HG03460 (cell line): ENCODE data around the gene KCNH8.

Experiments
- ATAC-seq: cut with Tn5 transposase; IDR thresholded peaks from one replicate; pipeline ENCODE4 v1.9.1; 2021; ENCODE audit not compliant: unreplicated experiment

Gene KCNH8

GRCh38 chr3:19467761-19468160, 319.5 kb downstream of the KCNH8 start:
- no peak for ATAC-seq

DNA sequence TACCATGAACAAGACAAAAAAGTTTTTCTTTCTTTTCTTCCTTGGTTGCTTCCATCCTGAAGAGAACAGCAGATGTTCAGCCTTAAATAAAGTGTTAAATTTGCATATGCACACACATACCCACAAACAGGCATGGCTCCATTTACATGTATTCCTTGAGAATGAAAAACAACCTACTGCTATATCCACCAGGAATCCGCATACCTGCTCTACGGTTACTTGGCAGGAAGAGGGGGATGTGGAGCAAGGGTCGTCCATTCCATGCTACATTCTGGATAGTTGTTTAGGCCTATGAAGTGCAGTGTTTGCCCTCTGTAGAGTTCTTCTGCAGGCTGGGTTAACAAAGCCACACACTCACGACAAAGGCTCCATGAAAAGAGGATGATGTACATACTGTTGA, 322.8 kb downstream of the KCNH8 start:
- ATAC-seq = no peak

DNA sequence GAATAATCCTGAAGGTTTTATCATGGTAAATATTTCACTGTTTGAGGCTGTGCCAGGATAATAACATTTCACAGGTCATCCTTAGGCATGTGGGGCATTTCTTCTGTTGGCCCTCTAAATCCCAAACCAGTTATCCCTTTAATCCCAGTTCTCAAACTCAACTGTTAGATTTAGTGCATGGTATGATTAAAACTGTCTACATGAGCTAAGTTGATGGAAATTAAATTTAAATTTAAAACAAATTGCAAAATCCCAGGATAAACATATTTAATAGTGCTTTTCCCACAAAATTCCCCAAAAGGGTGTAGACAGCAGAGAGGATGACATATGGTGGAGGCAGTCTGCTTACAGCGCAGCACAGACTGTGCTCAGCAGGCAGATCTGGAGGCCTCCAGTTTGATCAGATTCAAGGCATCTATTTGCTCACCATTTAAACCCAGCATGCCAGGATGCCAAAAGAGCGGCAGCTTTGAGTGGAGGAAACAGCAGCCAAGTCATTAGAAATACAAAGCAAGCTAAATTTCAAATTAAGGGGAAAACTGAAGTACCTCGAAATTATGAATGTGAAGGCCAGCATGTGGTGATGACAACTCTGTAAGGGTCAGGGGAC, 325.8 kb downstream of the KCNH8 start:
- no peak for ATAC-seq

DNA sequence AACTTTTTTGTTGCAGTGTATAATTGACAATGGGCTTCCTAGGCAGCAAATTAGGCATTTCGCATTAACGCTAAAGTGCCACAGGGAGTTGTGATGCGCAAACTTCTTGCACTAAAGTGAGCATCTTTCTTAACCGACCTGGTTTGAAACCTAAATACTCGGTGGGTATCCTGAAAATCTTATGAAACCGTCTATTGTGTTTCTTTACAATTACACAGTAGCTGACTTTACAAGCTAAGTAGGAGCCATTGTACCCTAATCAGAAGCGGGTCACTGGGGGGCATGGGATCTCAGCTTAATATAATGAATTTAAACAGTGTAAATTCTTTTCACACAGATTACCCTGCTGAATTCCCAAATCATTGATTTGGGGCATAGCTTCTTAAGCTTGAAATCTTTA, 328.0 kb downstream of the KCNH8 start:
- ATAC-seq = no peak

- no peak for ATAC-seq
Measured at GRCh38 chr3:19485267-19485666, 337.0 kb downstream of the KCNH8 start.

GRCh38 chr3:19487386-19487785, 339.1 kb downstream of the KCNH8 start:
- no peak for ATAC-seq

GRCh38 chr3:19488939-19489338, 340.6 kb downstream of the KCNH8 start:
- ATAC-seq = no peak

DNA sequence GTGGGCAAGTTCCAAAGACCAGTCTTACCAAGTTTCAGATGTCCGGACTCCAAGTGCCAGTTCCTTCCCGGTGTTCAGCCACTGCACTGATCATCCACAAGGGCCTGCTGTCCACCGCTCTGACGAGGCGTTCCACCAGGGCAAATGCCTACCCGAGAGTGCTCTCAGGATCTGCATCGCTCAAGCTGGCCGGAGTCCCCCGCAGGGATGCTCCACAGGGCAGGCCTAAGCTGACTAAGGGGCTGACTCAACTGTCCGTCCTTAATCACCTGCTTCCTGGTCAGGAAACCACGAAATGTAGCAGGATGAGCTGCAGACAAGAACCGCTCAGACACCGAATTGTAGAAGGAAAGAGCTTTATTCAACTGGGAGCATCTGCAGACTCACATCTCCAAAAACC, 341.6 kb downstream of the KCNH8 start:
- ATAC-seq = no peak

DNA sequence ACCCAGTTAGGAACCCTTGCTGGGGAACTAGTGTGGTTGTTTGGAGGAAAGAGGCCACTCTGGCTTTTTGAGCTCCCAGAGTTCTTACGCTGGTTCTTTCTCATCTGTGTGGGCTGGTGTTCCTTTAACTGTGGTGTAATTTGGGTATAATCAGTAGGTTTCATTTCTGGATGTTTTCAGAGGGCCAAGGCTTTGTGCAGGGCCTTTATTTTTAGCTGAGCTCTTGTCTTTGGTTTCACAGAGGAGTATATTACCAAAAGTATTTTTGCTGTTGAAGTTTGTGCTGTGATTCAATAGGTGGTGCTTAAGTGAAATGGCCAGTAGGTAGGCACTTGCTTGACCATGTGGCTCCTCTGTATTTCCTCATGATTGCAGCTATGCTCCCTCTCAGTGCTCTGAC, 357.9 kb downstream of the KCNH8 start:
- ATAC-seq = no peak

DNA sequence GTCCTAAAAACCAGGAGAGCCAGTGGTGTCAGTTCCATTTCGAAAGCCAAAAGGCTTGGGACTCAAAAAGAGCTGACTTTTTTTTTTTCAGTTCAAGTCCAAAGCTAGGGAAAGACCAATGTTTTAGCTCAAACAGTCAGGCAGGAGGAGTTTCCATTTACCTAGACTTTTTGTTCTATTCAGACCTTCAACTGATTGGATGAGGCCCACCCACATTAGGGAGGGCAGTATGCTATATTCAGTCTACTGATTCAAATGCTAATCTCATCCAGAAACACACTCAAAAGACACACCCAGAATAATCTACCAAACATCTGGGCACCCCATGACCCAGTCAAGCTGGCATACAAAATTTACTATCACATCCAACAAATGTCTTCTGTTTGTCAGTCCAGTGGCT, 374.0 kb downstream of the KCNH8 start:
- ATAC-seq = no peak

DNA sequence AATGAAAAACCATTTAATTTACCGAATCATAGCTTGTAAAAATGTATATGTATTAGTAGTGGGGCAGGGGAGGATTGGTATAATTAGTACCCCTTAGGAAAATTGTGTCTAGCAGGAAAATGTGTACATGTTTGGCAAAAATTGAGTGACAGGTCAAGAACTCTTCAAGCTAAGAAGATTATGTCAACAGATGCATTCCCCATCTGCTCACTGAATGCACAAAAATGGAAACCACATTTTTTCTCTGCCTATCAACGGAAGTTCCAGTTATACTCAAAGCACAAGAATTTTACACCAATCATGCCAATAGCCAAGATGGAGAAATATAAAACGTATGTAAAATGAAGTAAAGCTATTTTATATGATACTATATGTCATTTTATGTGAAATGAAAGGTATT, 377.8 kb downstream of the KCNH8 start:
- ATAC-seq = no peak

DNA sequence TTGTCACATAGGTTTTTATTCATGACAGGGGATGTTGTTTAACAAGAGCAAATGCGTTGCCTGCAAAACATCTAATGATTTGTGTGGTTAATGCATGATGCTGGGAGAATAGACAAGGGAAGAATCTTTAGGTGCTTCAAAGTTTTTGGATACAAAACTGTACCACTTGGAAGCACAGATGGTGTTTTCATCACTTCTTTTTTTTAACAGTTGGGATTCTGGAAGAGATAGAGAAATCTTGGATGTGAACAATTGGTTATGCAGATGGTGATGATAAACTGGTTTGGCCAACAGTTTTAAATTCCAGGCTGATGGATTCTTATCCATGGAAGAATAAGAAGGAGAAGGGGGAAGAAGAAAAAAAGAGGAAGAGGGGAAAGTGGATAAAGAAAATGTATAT, 379.4 kb downstream of the KCNH8 start:
- ATAC-seq = no peak

- ATAC-seq = no peak
Measured at GRCh38 chr3:19531426-19531825, 383.1 kb downstream of the KCNH8 start.

- peak; percentile 69 for ATAC-seq
Measured at GRCh38 chr3:19539518-19540392, 391.4 kb downstream of the KCNH8 start.

DNA sequence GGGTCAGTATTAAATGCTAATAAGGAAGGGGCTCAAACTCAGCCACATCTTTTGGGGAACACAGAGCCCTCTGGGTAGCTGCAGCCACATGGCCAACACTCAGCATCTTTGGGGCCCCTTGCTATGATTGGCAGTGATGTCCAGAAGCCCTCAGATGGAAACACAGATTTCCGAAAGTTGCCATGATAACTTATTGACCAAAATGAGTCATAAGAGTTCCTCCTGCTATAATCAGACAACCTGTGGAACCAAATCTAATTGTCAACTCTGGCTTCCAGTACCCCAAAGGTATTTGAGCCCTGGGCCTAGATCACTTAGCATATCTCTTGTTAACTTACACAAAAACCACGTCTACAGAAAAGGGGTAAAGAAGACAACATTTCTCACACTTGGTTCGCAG, 392.2 kb downstream of the KCNH8 start:
- peak; percentile 28 for ATAC-seq

GRCh38 chr3:19541284-19541683, 393.0 kb downstream of the KCNH8 start:
- no peak for ATAC-seq

DNA sequence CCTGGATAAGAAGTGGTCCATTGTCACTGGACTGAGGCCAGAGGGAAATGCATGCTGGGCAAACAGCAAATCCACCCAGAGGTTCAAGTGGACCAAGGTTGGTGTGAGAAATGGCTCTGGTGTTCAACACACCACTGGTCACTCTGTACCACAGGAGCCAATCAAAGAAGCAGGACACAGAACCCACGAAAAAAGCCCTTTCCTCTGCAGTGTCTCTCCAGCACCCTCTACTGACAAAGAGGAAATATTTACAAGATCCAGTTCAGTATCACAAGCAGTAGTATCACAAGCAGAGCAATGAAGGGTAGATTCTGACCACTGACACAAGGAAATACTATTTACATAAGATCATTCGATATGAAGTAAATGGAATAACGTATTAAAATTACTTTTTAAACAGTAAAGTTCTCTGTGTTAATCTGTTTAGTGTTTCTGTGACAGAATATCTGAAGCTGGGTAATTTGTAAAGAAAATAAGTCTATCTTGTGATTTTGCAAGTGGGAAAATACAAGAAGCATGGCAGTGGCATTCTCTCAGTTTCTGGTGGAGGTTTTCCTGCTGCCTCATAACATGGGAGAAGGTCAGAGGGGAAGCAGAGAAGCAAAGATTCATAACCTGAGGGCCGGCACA, 395.0 kb downstream of the KCNH8 start:
- peak; percentile 40 for ATAC-seq

DNA sequence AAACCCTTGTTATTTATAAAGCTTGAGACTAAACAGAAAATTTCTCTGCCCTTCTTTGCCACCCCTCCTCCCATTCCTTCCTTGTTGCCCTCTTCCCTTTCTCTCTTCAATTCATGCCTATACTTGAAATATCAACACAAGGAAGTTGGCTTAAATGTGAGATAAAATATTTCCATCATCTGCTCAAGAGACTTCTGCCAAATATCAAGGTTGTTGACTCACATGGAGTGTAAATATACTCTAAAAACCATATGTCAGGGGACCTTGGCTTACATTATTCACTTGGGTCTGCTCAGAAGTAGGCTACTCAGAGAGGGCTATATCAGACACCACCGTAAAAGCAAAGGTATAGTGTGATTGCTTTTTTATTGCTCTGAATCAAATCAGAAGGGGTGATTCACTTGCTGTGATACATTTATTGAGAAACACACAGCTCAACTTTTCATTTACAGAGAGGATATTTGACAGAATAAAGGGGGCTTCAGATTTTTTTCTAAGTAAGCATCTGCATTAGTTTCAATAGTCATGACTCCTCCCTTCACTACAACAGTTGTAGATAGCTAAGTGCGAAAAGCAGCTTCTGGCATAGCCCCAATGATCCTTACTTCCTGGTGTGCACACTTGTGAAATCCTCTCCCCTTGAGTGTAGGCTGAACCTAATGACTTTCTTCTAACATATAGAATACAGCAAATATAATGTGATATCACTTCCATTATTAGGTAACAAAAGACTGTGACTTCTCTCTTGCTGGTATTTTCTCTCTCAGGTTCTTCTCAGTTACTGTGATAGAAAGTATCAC, 399.6 kb downstream of the KCNH8 start:
- no peak for ATAC-seq

DNA sequence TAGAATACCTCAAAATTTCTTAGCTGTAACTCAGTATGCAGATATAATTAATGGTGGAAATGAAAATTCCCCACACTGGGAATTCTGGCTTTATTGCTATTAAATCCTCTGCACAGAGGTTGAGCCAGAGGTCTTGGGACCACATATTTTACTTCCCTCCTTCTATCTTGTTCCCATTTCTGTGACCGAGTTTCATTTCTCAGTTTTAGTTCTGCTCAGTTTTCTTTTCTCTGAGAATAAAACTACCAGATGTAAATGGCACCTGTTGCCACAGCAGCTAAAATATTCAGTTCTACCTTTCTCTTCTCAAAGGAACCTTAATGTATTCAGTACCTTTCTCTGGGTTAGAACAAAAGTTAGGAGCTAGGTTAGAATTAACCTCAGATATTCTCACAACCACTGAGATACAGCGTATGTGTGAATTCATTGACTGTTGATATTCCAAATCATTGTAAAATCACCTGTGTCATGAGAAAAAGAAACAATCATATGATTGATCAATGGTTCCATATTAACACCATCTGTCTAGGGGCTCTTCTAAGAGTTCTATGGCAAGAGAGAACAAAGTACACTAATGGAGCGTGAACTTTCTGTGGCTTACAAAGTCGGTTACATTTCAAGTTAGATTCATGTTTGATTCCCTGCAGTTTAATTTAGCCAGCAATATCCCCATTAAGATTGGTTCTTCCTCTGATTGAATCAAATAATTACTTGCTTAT, 411.6 kb downstream of the KCNH8 start:
- peak; percentile 97 for ATAC-seq

GRCh38 chr3:19573644-19574043, 425.3 kb downstream of the KCNH8 start:
- ATAC-seq = no peak

- ATAC-seq = no peak
Measured at GRCh38 chr3:19574268-19574667, 426.0 kb downstream of the KCNH8 start.
